ENCODE results near the gene CDNF. TPM values are rescaled to one million over a fixed set of nuclear protein-coding genes. Genes with fewer than 3 reads are reported as not detected.

CDNF gene
- total and polyA plus RNA-seq, 4 experiments from 2014 or later = 0.94 to 2.5 (median 1.7) TPM

- DNase-seq = no peak
- H3K9me3 Mint-ChIP-seq = no peaks in the 10 kb centered on the region
- H3K27ac Mint-ChIP-seq = no peak overlapping the region
- peaks cover 0 to 2% of the 10 kb centered on the region in 2 donors for H3K27me3 Mint-ChIP-seq
- POLR2A ChIA-PET (ENCODE audit: partially characterized antibody) = interaction anchor here (0.7 kb wide), 1 partner anchor 15 kb away, joined by 3 read pairs; no protein-coding TSS in a partner anchor
- no peak overlapping the region for H3K27ac ChIP-seq (ENCODE audit: low read depth, low read length)
- H3K9me3 ChIP-seq (ENCODE audit: control insufficient read depth in 1 of 2, low read length in 2 of 2) = no peaks in the 10 kb centered on the region
- no peak overlapping the region for H3K4me3 ChIP-seq (ENCODE audit: low read length in 2 of 2)
- intact Hi-C loops (cut with micrococcal nuclease) = no loop called here
- no peaks in the 10 kb centered on the region for H3K27me3 ChIP-seq (ENCODE audit: insufficient read depth, low read length)
- H3K4me1 Mint-ChIP-seq = no peaks in the 10 kb centered on the region
- no peaks in the 10 kb centered on the region for H3K4me1 ChIP-seq (ENCODE audit: insufficient read depth, low read length)
- H3K36me3 Mint-ChIP-seq = no peaks in the 10 kb centered on the region
- no peak overlapping the region for H3K4me3 Mint-ChIP-seq
- H3K36me3 ChIP-seq (ENCODE audit: insufficient read depth, low read length) = no peaks in the 10 kb centered on the region
- CTCF ChIA-PET (ENCODE audit: partially characterized antibody) = no interaction called here
Observed at GRCh38 chr10:14801723-14802122, 36.1 kb downstream of the CDNF start.

- H3K4me3 ChIP-seq (ENCODE audit: low read length in 2 of 2) = no peak overlapping the region
- no peaks in the 10 kb centered on the region for H3K9me3 ChIP-seq (ENCODE audit: control insufficient read depth in 1 of 2, low read length in 2 of 2)
- H3K27ac Mint-ChIP-seq = peak overlapping the region in 1 of 7 donors; percentile 29
- H3K27me3 Mint-ChIP-seq = peaks cover 0 to 2% of the 10 kb centered on the region in 2 donors
- intact Hi-C loops (cut with micrococcal nuclease) = no loop called here
- no peak overlapping the region for H3K27ac ChIP-seq (ENCODE audit: low read depth, low read length)
- no peaks in the 10 kb centered on the region for H3K27me3 ChIP-seq (ENCODE audit: insufficient read depth, low read length)
- H3K4me3 Mint-ChIP-seq = no peak overlapping the region
- H3K4me1 Mint-ChIP-seq = no peaks in the 10 kb centered on the region
- ChIA-PET CTCF (ENCODE audit: partially characterized antibody) (interaction anchor here (0.5 kb wide), 1 partner anchor 303 kb away, joined by 3 read pairs; no protein-coding TSS in a partner anchor), POLR2A (ENCODE audit: partially characterized antibody) (no interaction called here)
- no peaks in the 10 kb centered on the region for H3K9me3 Mint-ChIP-seq
- H3K4me1 ChIP-seq (ENCODE audit: insufficient read depth, low read length) = no peaks in the 10 kb centered on the region
- no peaks in the 10 kb centered on the region for H3K36me3 Mint-ChIP-seq
- no peaks in the 10 kb centered on the region for H3K36me3 ChIP-seq (ENCODE audit: insufficient read depth, low read length)
- DNase-seq = no peak
Observed at GRCh38 chr10:14800397-14800796, 37.4 kb downstream of the CDNF start.

GRCh38 chr10:14798636-14799035 lies 39.2 kb downstream of the CDNF start:
- no peaks in the 10 kb centered on the region for H3K27me3 ChIP-seq (ENCODE audit: insufficient read depth, low read length)
- no peaks in the 10 kb centered on the region for H3K9me3 ChIP-seq (ENCODE audit: control insufficient read depth in 1 of 2, low read length in 2 of 2)
- Mint-ChIP-seq H3K36me3 (no peaks in the 10 kb centered on the region), H3K27me3 (peaks cover 0 to 2% of the 10 kb centered on the region in 2 donors), H3K27ac (no peak overlapping the region), H3K9me3 (no peaks in the 10 kb centered on the region), H3K4me3 (no peak overlapping the region), H3K4me1 (no peaks in the 10 kb centered on the region)
- no peak overlapping the region for H3K27ac ChIP-seq (ENCODE audit: low read depth, low read length)
- CTCF ChIA-PET (ENCODE audit: partially characterized antibody) = no interaction called here
- no peak overlapping the region for H3K4me3 ChIP-seq (ENCODE audit: low read length in 2 of 2)
- no peaks in the 10 kb centered on the region for H3K4me1 ChIP-seq (ENCODE audit: insufficient read depth, low read length)
- POLR2A ChIA-PET (ENCODE audit: partially characterized antibody) = no interaction called here
- DNase-seq = no peak
- H3K36me3 ChIP-seq (ENCODE audit: insufficient read depth, low read length) = no peaks in the 10 kb centered on the region
- intact Hi-C loops (cut with micrococcal nuclease) = no loop called here

GRCh38 chr10:14787938-14788337 lies 49.9 kb downstream of the CDNF start:
- Histone ChIP-seq H3K27ac (ENCODE audit: low read depth, low read length) (no peak overlapping the region), H3K4me3 (ENCODE audit: low read length in 2 of 2) (no peak overlapping the region), H3K4me1 (ENCODE audit: insufficient read depth, low read length) (no peaks in the 10 kb centered on the region), H3K9me3 (ENCODE audit: control insufficient read depth in 1 of 2, low read length in 2 of 2) (no peaks in the 10 kb centered on the region), H3K36me3 (ENCODE audit: insufficient read depth, low read length) (no peaks in the 10 kb centered on the region), H3K27me3 (ENCODE audit: insufficient read depth, low read length) (no peaks in the 10 kb centered on the region)
- ChIA-PET CTCF (ENCODE audit: partially characterized antibody) (no interaction called here), POLR2A (ENCODE audit: partially characterized antibody) (no interaction called here)
- intact Hi-C loops (cut with micrococcal nuclease) = no loop called here
- Mint-ChIP-seq H3K9me3 (peaks cover 2 to 11% (median 6%) of the 10 kb centered on the region in 8 donors), H3K36me3 (no peaks in the 10 kb centered on the region), H3K27me3 (no peaks in the 10 kb centered on the region), H3K4me1 (peaks cover 0 to 1% (median under 1%) of the 10 kb centered on the region in 4 donors), H3K27ac (peak overlapping the region in 1 of 7 donors; percentile 19), H3K4me3 (no peak overlapping the region)
- DNase-seq = no peak

GRCh38 chr10:14784459-14785055 lies 53.3 kb downstream of the CDNF start:
- Histone ChIP-seq H3K4me1 (ENCODE audit: insufficient read depth, low read length) (no peaks in the 10 kb centered on the region), H3K36me3 (ENCODE audit: insufficient read depth, low read length) (no peaks in the 10 kb centered on the region), H3K27ac (ENCODE audit: low read depth, low read length) (no peak overlapping the region), H3K9me3 (ENCODE audit: control insufficient read depth in 1 of 2, low read length in 2 of 2) (no peaks in the 10 kb centered on the region), H3K27me3 (ENCODE audit: insufficient read depth, low read length) (no peaks in the 10 kb centered on the region), H3K4me3 (ENCODE audit: low read length in 2 of 2) (no peak overlapping the region)
- Mint-ChIP-seq H3K4me1 (peaks cover 3 to 6% (median 4%) of the 10 kb centered on the region in 4 donors), H3K9me3 (peaks cover 2 to 11% (median 6%) of the 10 kb centered on the region in 8 donors), H3K36me3 (no peaks in the 10 kb centered on the region), H3K4me3 (no peak overlapping the region), H3K27ac (peak overlapping the region in 1 of 7 donors; percentile 9), H3K27me3 (no peaks in the 10 kb centered on the region)
- intact Hi-C loops (cut with micrococcal nuclease) = no loop called here
- no peak for DNase-seq
- CTCF ChIA-PET (ENCODE audit: partially characterized antibody) = no interaction called here
- POLR2A ChIA-PET (ENCODE audit: partially characterized antibody) = no interaction called here

- Histone ChIP-seq H3K9me3 (ENCODE audit: control insufficient read depth in 1 of 2, low read length in 2 of 2) (no peaks in the 10 kb centered on the region), H3K36me3 (ENCODE audit: insufficient read depth, low read length) (no peaks in the 10 kb centered on the region), H3K4me3 (ENCODE audit: low read length in 2 of 2) (no peak overlapping the region), H3K27me3 (ENCODE audit: insufficient read depth, low read length) (no peaks in the 10 kb centered on the region), H3K4me1 (ENCODE audit: insufficient read depth, low read length) (no peaks in the 10 kb centered on the region), H3K27ac (ENCODE audit: low read depth, low read length) (no peak overlapping the region)
- H3K27me3 Mint-ChIP-seq = no peaks in the 10 kb centered on the region
- peak overlapping the region in 1 of 7 donors; percentile 62 for H3K27ac Mint-ChIP-seq
- H3K4me3 Mint-ChIP-seq = peak overlapping the region in 1 of 8 donors; percentile 35
- H3K4me1 Mint-ChIP-seq = peaks cover 3 to 11% (median 5%) of the 10 kb centered on the region in 4 donors
- no peak for DNase-seq
- H3K36me3 Mint-ChIP-seq = no peaks in the 10 kb centered on the region
- ChIA-PET CTCF (ENCODE audit: partially characterized antibody) (no interaction called here), POLR2A (ENCODE audit: partially characterized antibody) (no interaction called here)
- intact Hi-C loops (cut with micrococcal nuclease) = no loop called here
- H3K9me3 Mint-ChIP-seq = peaks cover 0 to 11% (median 6%) of the 10 kb centered on the region in 8 donors
Observed at GRCh38 chr10:14782691-14783363, 55.0 kb downstream of the CDNF start.

GRCh38 chr10:14781763-14782162 lies 56.1 kb downstream of the CDNF start:
- H3K27ac Mint-ChIP-seq = no peak overlapping the region

More at GRCh38 chr10:14781763-14782162, 56.1 kb downstream of the CDNF start:
- Histone ChIP-seq H3K36me3 (ENCODE audit: insufficient read depth, low read length) (no peaks in the 10 kb centered on the region), H3K9me3 (ENCODE audit: control insufficient read depth in 1 of 2, low read length in 2 of 2) (no peaks in the 10 kb centered on the region), H3K27me3 (ENCODE audit: insufficient read depth, low read length) (no peaks in the 10 kb centered on the region), H3K27ac (ENCODE audit: low read depth, low read length) (no peak overlapping the region), H3K4me1 (ENCODE audit: insufficient read depth, low read length) (no peaks in the 10 kb centered on the region), H3K4me3 (ENCODE audit: low read length in 2 of 2) (no peak overlapping the region)
- H3K4me1 Mint-ChIP-seq = peaks cover 3 to 11% (median 5%) of the 10 kb centered on the region in 4 donors
- ChIA-PET POLR2A (ENCODE audit: partially characterized antibody) (no interaction called here), CTCF (ENCODE audit: partially characterized antibody) (no interaction called here)
- no peaks in the 10 kb centered on the region for H3K27me3 Mint-ChIP-seq
- no peak for DNase-seq
- intact Hi-C loops (cut with micrococcal nuclease) = no loop called here
- no peaks in the 10 kb centered on the region for H3K36me3 Mint-ChIP-seq
- no peak overlapping the region for H3K4me3 Mint-ChIP-seq
- H3K9me3 Mint-ChIP-seq = peaks cover 0 to 11% (median 6%) of the 10 kb centered on the region in 8 donors

All from CD4-positive, alpha-beta memory T cell (primary cell).